GM12873 (cell line): Measurements from ENCODE around the gene DYNLT1.

ENCODE experiments used
- TF ChIP-seq, protein P1 (sequence below): IDR thresholded peaks from 2 replicates; pipeline ENCODE4 v1.5.1; 2012; ENCODE audit warnings: low read depth, mild to moderate bottlenecking, moderate library complexity, low read length, control low read depth; ENCODE audit not compliant: insufficient read depth; ENCODE audit errors: missing control alignments

Gene DYNLT1

DNA sequence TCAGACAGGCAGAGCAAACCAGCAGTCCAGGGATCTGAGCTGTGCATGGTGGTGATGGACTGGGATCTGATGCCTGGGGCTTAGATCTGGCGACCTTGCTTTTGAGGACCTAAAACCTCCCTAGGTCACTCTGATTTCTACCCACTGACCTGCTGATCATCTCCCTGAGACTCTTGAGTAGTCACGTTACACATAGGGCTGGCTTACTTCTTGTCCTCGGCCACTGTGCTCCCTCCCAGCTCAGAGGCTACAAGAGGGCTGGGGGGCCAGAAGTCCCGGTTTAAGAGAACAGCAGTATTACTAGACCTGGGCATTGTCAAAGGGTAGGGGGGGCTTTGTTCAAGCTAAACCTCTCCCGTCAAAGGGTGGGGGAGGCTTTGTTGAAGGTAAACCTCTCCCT lies 5.5 kb downstream of the DYNLT1 start:
- TF ChIP-seq, protein P1, sequence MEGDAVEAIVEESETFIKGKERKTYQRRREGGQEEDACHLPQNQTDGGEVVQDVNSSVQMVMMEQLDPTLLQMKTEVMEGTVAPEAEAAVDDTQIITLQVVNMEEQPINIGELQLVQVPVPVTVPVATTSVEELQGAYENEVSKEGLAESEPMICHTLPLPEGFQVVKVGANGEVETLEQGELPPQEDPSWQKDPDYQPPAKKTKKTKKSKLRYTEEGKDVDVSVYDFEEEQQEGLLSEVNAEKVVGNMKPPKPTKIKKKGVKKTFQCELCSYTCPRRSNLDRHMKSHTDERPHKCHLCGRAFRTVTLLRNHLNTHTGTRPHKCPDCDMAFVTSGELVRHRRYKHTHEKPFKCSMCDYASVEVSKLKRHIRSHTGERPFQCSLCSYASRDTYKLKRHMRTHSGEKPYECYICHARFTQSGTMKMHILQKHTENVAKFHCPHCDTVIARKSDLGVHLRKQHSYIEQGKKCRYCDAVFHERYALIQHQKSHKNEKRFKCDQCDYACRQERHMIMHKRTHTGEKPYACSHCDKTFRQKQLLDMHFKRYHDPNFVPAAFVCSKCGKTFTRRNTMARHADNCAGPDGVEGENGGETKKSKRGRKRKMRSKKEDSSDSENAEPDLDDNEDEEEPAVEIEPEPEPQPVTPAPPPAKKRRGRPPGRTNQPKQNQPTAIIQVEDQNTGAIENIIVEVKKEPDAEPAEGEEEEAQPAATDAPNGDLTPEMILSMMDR: no peak

DNA sequence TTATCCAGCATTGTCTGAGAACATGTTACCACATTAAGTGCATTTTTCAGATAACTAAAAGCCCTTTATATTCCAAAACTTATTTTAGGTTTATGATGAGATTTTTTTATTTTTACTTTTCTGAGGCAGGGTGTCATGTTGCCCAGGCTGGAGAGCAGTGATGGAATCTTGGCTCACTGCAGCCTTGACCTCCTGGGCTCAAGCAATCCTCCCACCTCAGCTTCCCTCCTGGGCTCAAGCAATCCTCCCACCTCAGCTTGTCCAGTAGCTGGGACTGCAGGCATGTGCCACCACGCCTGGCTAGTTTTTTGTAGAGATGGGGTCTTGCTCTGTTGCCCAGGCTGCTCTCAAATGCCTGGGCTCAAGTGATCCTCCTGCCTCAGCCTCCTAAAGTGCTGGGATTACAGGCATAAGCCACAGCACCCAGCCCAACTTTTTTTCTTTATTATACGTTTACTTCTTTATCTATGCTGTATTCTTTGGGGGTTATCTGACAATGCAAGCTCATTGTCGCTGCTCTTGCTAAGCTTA lies 6.2 kb downstream of the DYNLT1 start:
- TF ChIP-seq, protein P1: no peak

DNA sequence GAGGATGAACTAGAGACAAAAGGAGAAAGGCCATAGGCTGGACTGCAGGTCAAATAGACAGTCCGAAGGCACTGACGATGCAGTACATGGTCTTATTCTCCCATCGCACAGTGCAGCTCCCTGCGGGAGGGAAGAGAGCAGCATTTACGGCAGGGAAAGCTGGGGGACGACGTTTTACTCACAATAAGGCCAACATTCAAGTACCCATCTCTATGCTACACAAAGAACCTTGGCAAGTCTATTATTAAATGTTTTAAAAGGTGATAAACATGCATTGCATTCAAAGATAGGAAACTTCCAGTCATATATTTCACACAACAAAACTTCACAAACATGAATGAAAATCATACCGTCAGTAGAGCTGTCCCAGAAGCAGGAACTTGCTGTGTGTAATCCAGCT lies 7.8 kb downstream of the DYNLT1 start:
- TF ChIP-seq, protein P1: no peak

DNA sequence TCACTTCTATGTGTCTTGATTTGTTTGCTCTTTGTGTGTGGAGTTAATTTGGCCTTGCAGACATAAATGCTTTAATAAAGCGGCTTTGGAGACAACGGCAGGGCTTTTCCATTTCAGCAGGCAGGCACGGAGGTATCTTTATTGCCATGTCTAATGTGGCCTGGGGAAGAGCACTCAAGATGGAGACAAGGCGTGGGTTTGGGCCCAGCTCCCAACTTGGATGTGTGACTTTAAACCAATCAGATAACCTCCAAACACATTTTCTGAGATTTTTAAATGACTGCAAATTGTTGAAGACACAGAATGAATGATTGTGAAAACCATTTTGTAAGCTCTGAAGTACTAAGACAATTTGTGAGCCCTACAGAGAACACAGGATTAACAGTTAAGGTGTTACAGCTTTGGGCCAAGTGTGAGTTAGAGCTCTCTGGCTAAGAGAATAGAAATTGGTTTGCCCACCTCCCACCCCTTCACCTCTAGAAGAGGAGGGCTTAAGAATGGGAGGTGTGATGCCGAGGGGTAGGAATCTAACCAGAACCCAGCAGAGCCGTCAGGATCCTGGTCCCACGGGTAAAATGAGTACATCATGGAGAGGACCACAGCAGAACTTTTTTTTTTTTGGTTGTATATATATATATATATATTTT lies 9.0 kb downstream of the DYNLT1 start:
- TF ChIP-seq, protein P1: no peak

DNA sequence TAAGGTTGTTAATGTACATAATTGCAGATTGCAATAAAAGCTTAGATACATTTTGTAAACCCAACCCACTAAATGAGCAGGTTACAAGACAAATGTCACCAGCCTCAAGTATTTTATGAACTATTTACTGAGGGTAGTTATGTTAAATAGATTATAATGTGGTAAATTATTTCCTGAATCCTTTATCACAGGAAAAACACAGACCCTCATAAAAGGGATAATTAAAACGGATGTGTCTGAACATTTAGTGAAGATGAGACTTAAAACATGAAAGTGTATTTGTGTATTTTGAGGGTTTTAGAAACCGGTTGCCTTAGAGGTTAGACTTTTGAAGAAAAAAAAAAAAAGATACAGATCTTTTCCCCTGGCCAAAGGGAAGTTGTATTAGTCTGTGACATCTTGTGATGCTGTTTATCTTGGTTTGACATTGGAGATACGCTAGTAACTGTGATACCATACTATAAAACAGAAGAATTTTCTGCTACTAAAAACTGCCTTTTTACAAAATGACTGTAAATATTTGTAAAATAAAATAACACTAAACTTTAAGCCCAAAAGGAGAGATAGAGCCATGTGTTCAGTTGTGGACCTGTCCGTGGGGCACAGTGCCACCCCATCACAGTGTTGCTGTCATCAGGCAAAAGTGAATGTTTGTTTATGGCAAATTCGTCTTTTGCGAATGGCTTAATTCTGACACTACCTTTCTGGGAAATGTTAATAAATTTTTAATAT lies 9.7 kb downstream of the DYNLT1 start:
- TF ChIP-seq, protein P1: no peak

DNA sequence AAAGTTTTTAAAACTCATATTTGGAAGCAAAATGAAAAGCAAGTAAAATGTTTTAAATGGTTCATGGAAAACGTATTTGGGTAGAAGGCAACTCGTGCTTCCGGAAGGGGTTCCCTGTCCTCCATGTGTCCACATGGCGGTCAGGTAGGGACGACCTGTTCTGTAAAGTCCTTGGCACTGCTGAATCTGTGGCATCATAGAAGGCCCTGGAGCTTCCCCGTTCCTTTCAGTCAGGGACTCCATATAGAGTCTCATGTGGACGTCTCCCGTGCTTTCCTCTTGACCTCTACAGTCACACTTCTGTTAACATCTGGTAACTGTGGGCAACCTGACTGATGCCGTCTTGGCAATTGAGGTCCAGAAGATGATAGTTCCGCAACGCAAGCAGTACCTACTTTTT lies 11.4 kb downstream of the DYNLT1 start:
- TF ChIP-seq, protein P1: no peak

DNA sequence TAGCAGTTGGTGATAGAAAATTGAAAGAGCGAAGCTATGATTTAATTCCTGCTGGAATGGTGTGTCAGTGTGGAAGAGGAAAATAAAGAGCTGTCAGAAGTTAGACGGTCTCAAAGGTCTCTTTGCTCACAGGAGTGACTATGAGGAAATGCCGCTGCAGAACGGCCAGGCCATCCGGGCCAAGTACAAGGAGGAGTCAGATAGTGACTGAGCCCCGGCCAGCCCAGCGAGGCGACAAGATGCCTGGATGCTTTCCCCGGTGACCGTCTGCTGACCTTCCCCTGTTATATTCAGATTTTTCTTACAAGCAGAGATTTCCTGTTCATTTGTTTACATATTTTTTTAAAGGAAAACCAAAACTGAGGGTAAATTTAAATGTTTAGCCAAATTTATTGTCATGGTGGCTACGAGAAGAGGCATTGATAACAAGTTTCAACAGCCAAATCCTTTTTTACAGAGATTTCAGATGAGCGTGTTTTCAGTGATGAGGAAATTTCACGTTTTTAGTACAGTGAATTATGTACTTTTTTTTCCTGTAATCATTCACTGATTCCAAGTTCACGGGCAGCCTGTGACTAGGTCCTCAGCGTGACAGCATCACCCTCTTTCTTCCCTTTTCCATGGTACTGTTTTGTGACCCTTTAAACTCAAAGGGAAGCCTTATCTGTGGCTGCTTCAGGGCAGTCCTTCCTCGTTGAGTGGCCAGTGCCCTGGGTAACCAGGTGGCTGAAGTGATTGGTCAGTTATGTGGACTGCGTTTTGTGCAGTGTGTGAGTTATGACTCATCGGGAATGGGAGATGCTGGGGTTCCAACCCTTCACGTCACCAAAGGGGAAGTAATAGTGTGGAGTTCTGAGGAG lies 12.6 kb downstream of the DYNLT1 start:
- TF ChIP-seq, protein P1: no peak
